B cell (primary cell): ENCODE results near the gene EID2B. TPM values are rescaled to one million over a fixed set of nuclear protein-coding genes. Genes with fewer than 3 reads are reported as not detected.

ENCODE experiments used
- ATAC-seq: fragments of 200-7000 bp; cut with Tn5 transposase; one replicate; pipeline ENCODE4 v1.10.0; 2021; ENCODE audit warnings: low read depth, mild to moderate bottlenecking, moderate number of reproducible peaks, moderate library complexity
- CTCF ChIA-PET: fragments of 350-600 bp; sonication (Branson Sonifier 250); formaldehyde crosslinking; loops from one replicate; lab custom pipeline; 2021; ENCODE audit warnings: antibody characterized with exemption, inconsistent platforms; lab: Charles Lee
- POLR2A ChIA-PET: fragments of 350-600 bp; sonication (Branson Sonifier 250); formaldehyde crosslinking; loops from one replicate; lab custom pipeline; 2021; ENCODE audit warnings: antibody characterized with exemption; lab: Charles Lee
- DNase-seq: peaks from one replicate; pipeline ENCODE4 v3.0.0; 2013
- H2AFZ ChIP-seq: 2 replicates; pipeline ENCODE4 v1.6.1; 2012; ENCODE audit warnings: mild to moderate bottlenecking, low read depth, low read length; ENCODE audit not compliant: insufficient read depth, poor library complexity, severe bottlenecking
- H3K27ac ChIP-seq, 2 donors: 1 replicate in 1 of 2; 2 replicates in 1 of 2; pipeline ENCODE4 v1.5.1; 2012 to 2013; ENCODE audit warnings: low read length in 2 of 2, mild to moderate bottlenecking in 2 of 2, moderate library complexity in 1 of 2
- H3K27me3 ChIP-seq, 4 experiments: fragments of 200-600 bp in 1 of 4; sonication (generic) in 1 of 4; replicated peaks in 1 of 4; 1 replicate in 2 of 4; 2 replicates in 2 of 4; pipeline versions ENCODE4 v1.6.1 to v1.7.0; 2013 to 2016; ENCODE audit warnings: low read length in 3 of 4, mild to moderate bottlenecking in 2 of 4, mixed read lengths in 1 of 4, moderate library complexity in 1 of 4; ENCODE audit not compliant: insufficient read depth in 4 of 4, control insufficient read depth in 3 of 4; ENCODE audit errors: control extremely low read depth in 1 of 4
- H3K36me3 ChIP-seq, 2 experiments: replicated peaks in 1 of 2; 1 replicate in 1 of 2; 2 replicates in 1 of 2; pipeline versions ENCODE4 v1.6.1 to v1.7.1; 2013; ENCODE audit warnings: low read length in 1 of 2; ENCODE audit not compliant: insufficient read depth in 2 of 2, control insufficient read depth in 1 of 2; ENCODE audit errors: control extremely low read depth in 1 of 2, extremely low read depth in 1 of 2
- H3K4me1 ChIP-seq, 2 donors: fragments of 200-600 bp in 1 of 2; sonication (generic) in 1 of 2; 1 replicate in 1 of 2; 2 replicates in 1 of 2; pipeline versions ENCODE4 v1.5.1 to v1.6.1; 2013 to 2017; ENCODE audit warnings: low read length in 2 of 2; ENCODE audit not compliant: control insufficient read depth in 2 of 2, insufficient read depth in 2 of 2
- H3K4me2 ChIP-seq: replicated peaks from 2 replicates; pipeline ENCODE3; 2012; ENCODE audit warnings: mild to moderate bottlenecking, low read depth, low read length; ENCODE audit not compliant: poor library complexity, severe bottlenecking
- H3K4me3 ChIP-seq, 5 experiments: fragments of 200-600 bp in 1 of 5; sonication (generic) in 1 of 5; 1 replicate in 3 of 5; 2 replicates in 2 of 5; pipeline versions ENCODE4 v1.5.1 to v1.7.0; 2011 to 2016; ENCODE audit warnings: low read length in 4 of 5, mild to moderate bottlenecking in 4 of 5, low read depth in 2 of 5, control low read depth in 1 of 5, moderate library complexity in 1 of 5; ENCODE audit not compliant: insufficient read depth in 1 of 5; ENCODE audit errors: control extremely low read depth in 1 of 5, extremely low read depth in 1 of 5
- H3K79me2 ChIP-seq: fragments of 200-600 bp; sonication (generic); one replicate; pipeline ENCODE4 v1.6.0; 2016; ENCODE audit warnings: low read length; ENCODE audit not compliant: control insufficient read depth, insufficient read depth
- H3K9ac ChIP-seq: fragments of 200-600 bp; sonication (generic); 2 replicates; pipeline ENCODE4 v1.6.1; 2017; ENCODE audit warnings: mild to moderate bottlenecking, low read length, moderate library complexity
- H3K9me3 ChIP-seq, 3 donors: one replicate each; pipeline versions ENCODE4 v1.6.1 to v1.7.1; 2013; ENCODE audit warnings: low read length in 2 of 3; ENCODE audit not compliant: control insufficient read depth in 2 of 3, insufficient read depth in 1 of 3; ENCODE audit errors: control extremely low read depth in 1 of 3
- H4K20me1 ChIP-seq: 2 replicates; pipeline ENCODE4 v1.6.0; 2012; ENCODE audit warnings: mild to moderate bottlenecking, low read length; ENCODE audit not compliant: insufficient read depth, control insufficient read depth, poor library complexity, severe bottlenecking
- H3K27ac Mint-ChIP-seq: one replicate; pipeline ENCODE4 v1.8.0; 2021; ENCODE audit warnings: mixed read lengths
- H3K27me3 Mint-ChIP-seq: one replicate; pipeline ENCODE4 v1.8.0; 2021; ENCODE audit warnings: mixed read lengths
- H3K4me1 Mint-ChIP-seq: one replicate; pipeline ENCODE4 v1.8.0; 2021; ENCODE audit warnings: mixed read lengths
- H3K4me3 Mint-ChIP-seq: one replicate; pipeline ENCODE4 v1.8.0; 2021; ENCODE audit warnings: mixed read lengths
- H3K9me3 Mint-ChIP-seq: one replicate; pipeline ENCODE4 v1.8.0; 2022; ENCODE audit warnings: mixed read lengths; ENCODE audit not compliant: insufficient read depth
- CTCF ChIP-seq: fragments of 200-600 bp; IDR thresholded peaks from one replicate; pipeline ENCODE4 v1.8.0; 2022; ENCODE audit warnings: antibody characterized with exemption, mild to moderate bottlenecking
- EZH2 ChIP-seq: IDR thresholded peaks from 2 replicates; pipeline ENCODE4 v1.6.1; 2012; ENCODE audit warnings: borderline replicate concordance, low read depth, mild to moderate bottlenecking, moderate library complexity, low read length; ENCODE audit not compliant: insufficient read depth, poor library complexity, severe bottlenecking
- WGBS: methylation state at CpG from one replicate; pipeline ENCODE4 v1.1.5; 2013; ENCODE audit warnings: missing lambda C conversion rate; ENCODE audit not compliant: insufficient coverage; 5-methylcytosine and 5-hydroxymethylcytosine counted together
- intact Hi-C: fragments of 100-400 bp; cut with micrococcal nuclease; formaldehyde crosslinking; loops from one replicate; pipeline ENCODE4 v1.10.0; 2022
- polyA plus RNA-seq: library from polyadenylated mRNA; depleted of rRNA; stranded (reverse); fragments of >200 nt; gene quantifications from 2 replicates; pipeline ENCODE4 v1.2.3, GENCODE V29; 2012
- total RNA-seq, 2 donors: library from RNA; stranded (reverse); fragments of 120-200 nt in 1 of 2; gene quantifications; 1 replicate in 1 of 2; 2 replicates in 1 of 2; pipeline versions ENCODE4 v1.2.3 to v1.2.4, GENCODE V29; 2013 to 2022

The EID2B gene
- total and polyA plus RNA-seq, 2 donors (not counting 1 experiment from before 2014, with no cell fraction given): 3.0 to 6.0 TPM

- no peak overlapping the region for H2AFZ ChIP-seq
- H3K4me1 ChIP-seq: peaks cover 20 to 25% of the 10 kb centered on the region in 2 donors
- no peak overlapping the region for H3K4me2 ChIP-seq
- H3K27me3 Mint-ChIP-seq: peaks cover 27% of the 10 kb centered on the region
- H3K4me3 Mint-ChIP-seq: no peak overlapping the region
- no peaks in the 10 kb centered on the region for H3K9me3 Mint-ChIP-seq
- H3K27ac ChIP-seq: no peak overlapping the region
- no peak overlapping the region for H3K4me3 ChIP-seq
- H3K4me1 Mint-ChIP-seq: peaks cover 16% of the 10 kb centered on the region
- DNase-seq (no peak), ATAC-seq (no peak)
- no peaks in the 10 kb centered on the region for H4K20me1 ChIP-seq
- H3K27me3 ChIP-seq: peaks cover 0 to 38% (median 31%) of the 10 kb centered on the region in 4 experiments
- no peak overlapping the region for H3K27ac Mint-ChIP-seq
- H3K36me3 ChIP-seq: no peaks in the 10 kb centered on the region
- POLR2A ChIA-PET: interaction anchor here (0.6 to 0.7 kb wide), 2 partner anchors 96 to 753 kb away, joined by 5 to 7 read pairs; no protein-coding TSS in a partner anchor
- intact Hi-C loops: no loop called here
- 100% methylated on average over 1 of the region's 5 CpGs for WGBS
- no peak overlapping the region for H3K9ac ChIP-seq
- CTCF ChIA-PET: interaction anchor here (0.7 to 1.8 kb wide), 2 partner anchors 11 to 15 kb away, joined by 3 to 4 read pairs; no protein-coding TSS in a partner anchor
- no peaks in the 10 kb centered on the region for H3K79me2 ChIP-seq
- TF ChIP-seq CTCF: no peak
- no peak for TF ChIP-seq EZH2
- H3K9me3 ChIP-seq: peaks cover 0 to 23% (median 0%) of the 10 kb centered on the region in 3 donors
Measured at GRCh38 chr19:39518458-39518857, 14.2 kb downstream of the EID2B start.

GRCh38 chr19:39517432-39517831 lies 15.2 kb downstream of the EID2B start:
- H3K4me3 Mint-ChIP-seq: no peak overlapping the region
- TF ChIP-seq EZH2 (no peak), CTCF (no peak)
- 50% methylated on average over 2 of the region's 3 CpGs for WGBS
- Histone ChIP-seq H3K4me3 (no peak overlapping the region), H3K9ac (no peak overlapping the region), H3K79me2 (no peaks in the 10 kb centered on the region), H3K27ac (no peak overlapping the region), H3K36me3 (no peaks in the 10 kb centered on the region), H4K20me1 (no peaks in the 10 kb centered on the region), H3K4me2 (no peak overlapping the region), H3K4me1 (peaks cover 20 to 25% of the 10 kb centered on the region in 2 donors), H3K27me3 (peaks cover 0 to 47% (median 32%) of the 10 kb centered on the region in 4 experiments), H3K9me3 (peaks cover 0 to 23% (median 0%) of the 10 kb centered on the region in 3 donors), H2AFZ (no peak overlapping the region)
- ATAC-seq (no peak), DNase-seq (no peak)
- ChIA-PET CTCF (interaction anchor here (0.7 to 1.8 kb wide), 2 partner anchors 10 to 14 kb away, joined by 3 to 4 read pairs; no protein-coding TSS in a partner anchor), POLR2A (no interaction called here)
- peaks cover 31% of the 10 kb centered on the region for H3K27me3 Mint-ChIP-seq
- peaks cover 16% of the 10 kb centered on the region for H3K4me1 Mint-ChIP-seq
- H3K9me3 Mint-ChIP-seq: no peaks in the 10 kb centered on the region
- intact Hi-C loops: no loop called here
- H3K27ac Mint-ChIP-seq: no peak overlapping the region
